ENCODE data around the gene RRP1. TPM values are rescaled to one million over a fixed set of nuclear protein-coding genes. Genes with fewer than 3 reads are reported as not detected.

The RRP1 gene
- total RNA-seq, 1 experiment from 2014 or later: 76.7 TPM

DNA sequence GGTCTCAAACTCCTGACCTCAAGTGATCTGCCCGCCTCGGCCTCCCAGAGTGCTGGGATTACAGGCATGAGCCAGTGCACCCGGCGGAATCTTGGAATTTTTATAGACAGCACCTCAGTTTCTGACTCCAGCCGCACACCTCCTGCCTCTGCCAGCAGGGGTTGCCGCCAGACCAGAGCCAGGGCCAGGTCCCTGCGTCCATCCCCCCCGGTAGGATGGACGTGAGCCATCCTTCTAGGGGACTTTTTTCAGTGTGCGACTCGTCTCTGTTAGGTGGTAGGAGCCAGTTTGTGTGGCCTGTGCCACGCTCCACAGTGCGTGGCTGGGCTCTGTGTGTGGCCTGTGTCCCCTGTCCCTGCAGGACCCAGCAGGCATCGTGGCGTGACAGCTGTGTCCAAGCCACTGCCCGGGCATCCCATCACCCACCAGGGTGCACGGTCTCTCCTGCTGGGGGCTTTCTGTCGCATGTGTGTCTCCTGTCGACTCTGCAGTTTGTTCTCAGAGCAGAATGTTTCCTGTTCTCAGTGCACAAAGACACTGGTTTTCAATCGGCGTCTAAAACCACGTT is 28.9 kb upstream of the RRP1 start:
- Mint-ChIP-seq H3K4me3 (no peak overlapping the region), H3K36me3 (ENCODE audit: insufficient read depth in 1 of 3, low read depth in 3 of 3) (peaks cover 15 to 41% (median 26%) of the 10 kb centered on the region in 3 experiments), H3K27ac (no peak overlapping the region; a peak in 1 of 7 replicates), H3K9me3 (peaks cover 0 to 3% of the 10 kb centered on the region in 2 experiments; a peak in 1 of 5 replicates), H3K4me1 (no peaks in the 10 kb centered on the region), H3K27me3 (ENCODE audit: low read depth) (no peaks in the 10 kb centered on the region)
- Histone ChIP-seq H3K14ac (ENCODE audit: insufficient read depth, low read length) (no peak overlapping the region; the same call in 1 of the 2 replicates), H3T11ph (ENCODE audit: low read length) (no peak overlapping the region), H3K9me3 (ENCODE audit: control insufficient read depth, low read depth, low read length) (no peaks in the 10 kb centered on the region), H4K20me1 (ENCODE audit: control insufficient read depth, insufficient read depth, insufficient read length) (no peaks in the 10 kb centered on the region), H3K23ac (ENCODE audit: insufficient read length, low read depth, low read length) (no peak overlapping the region), H2BK20ac (ENCODE audit: low read depth, low read length, poor library complexity, severe bottlenecking) (no peak overlapping the region), H3K18ac (ENCODE audit: insufficient read length, low read depth, low read length) (no peak overlapping the region), H2BK5ac (ENCODE audit: insufficient read length, low read length) (no peak overlapping the region), H2BK12ac (ENCODE audit: insufficient read length, low read depth, low read length) (no peak overlapping the region), H2AFZ (ENCODE audit: low read length) (no peak overlapping the region), H2AK5ac (ENCODE audit: insufficient read length, low read length) (no peak overlapping the region), H3K27ac (ENCODE audit: insufficient read length, low read depth, low read length) (no peak overlapping the region), H2BK120ac (ENCODE audit: low read depth, low read length, poor library complexity, severe bottlenecking) (no peak overlapping the region), H3K27me3 (ENCODE audit: insufficient read depth, low read length) (no peaks in the 10 kb centered on the region), H3K4me2 (ENCODE audit: insufficient read depth, insufficient read length, low read length) (no peak overlapping the region), H3K4me1 (ENCODE audit: insufficient read depth, low read length) (no peaks in the 10 kb centered on the region), H3K9ac (ENCODE audit: extremely low read depth, insufficient read length, low read length) (no peak overlapping the region), H4K5ac (ENCODE audit: insufficient read length, low read depth, low read length) (no peak overlapping the region), H3K79me1 (ENCODE audit: insufficient read depth, low read depth, low read length, poor library complexity, severe bottlenecking) (no peaks in the 10 kb centered on the region), H3K56ac (ENCODE audit: insufficient read length, low read depth, low read length) (no peak overlapping the region), H4K91ac (ENCODE audit: insufficient read length, low read depth, low read length) (no peak overlapping the region), H2BK15ac (ENCODE audit: low read depth, low read length) (no peak overlapping the region), H3K23me2 (ENCODE audit: insufficient read length, low read depth, low read length, poor library complexity, severe bottlenecking) (no peaks in the 10 kb centered on the region), H3K4ac (ENCODE audit: low read depth, low read length) (no peak overlapping the region), H3K79me2 (ENCODE audit: insufficient read depth, low read length) (no peaks in the 10 kb centered on the region), H4K8ac (replicated peaks; ENCODE audit: insufficient read length, low read depth, low read length) (no peak overlapping the region)
- TF ChIP-seq, protein P1, sequence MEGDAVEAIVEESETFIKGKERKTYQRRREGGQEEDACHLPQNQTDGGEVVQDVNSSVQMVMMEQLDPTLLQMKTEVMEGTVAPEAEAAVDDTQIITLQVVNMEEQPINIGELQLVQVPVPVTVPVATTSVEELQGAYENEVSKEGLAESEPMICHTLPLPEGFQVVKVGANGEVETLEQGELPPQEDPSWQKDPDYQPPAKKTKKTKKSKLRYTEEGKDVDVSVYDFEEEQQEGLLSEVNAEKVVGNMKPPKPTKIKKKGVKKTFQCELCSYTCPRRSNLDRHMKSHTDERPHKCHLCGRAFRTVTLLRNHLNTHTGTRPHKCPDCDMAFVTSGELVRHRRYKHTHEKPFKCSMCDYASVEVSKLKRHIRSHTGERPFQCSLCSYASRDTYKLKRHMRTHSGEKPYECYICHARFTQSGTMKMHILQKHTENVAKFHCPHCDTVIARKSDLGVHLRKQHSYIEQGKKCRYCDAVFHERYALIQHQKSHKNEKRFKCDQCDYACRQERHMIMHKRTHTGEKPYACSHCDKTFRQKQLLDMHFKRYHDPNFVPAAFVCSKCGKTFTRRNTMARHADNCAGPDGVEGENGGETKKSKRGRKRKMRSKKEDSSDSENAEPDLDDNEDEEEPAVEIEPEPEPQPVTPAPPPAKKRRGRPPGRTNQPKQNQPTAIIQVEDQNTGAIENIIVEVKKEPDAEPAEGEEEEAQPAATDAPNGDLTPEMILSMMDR (conservative IDR thresholded peaks at IDR 0.05): no peak; the same call in 2 of the 3 replicates
- DNase-seq: no peak
- WGBS (ENCODE audit: extremely low coverage, insufficient read length, low lambda C conversion rate): no CpG with 5 or more reads among the region's 22 CpGs

Data from H9 (cell line).